H54 (cell line): ENCODE data around the gene CIB4.
"Not testable (repeated sequence)": the region's sequence is repeated elsewhere in the genome, so short reads cannot be mapped to it uniquely, and the experiment has no call there.

Source experiments
- DNase-seq: peaks from one replicate; pipeline ENCODE4 v3.0.0; 2011; ENCODE audit warnings: low spot score, mixed read lengths; ENCODE audit not compliant: insufficient read length
- FAIRE-seq: peaks from 3 replicates; lab custom pipeline; 2011; peaks lifted over from hg19 to GRCh38; lab: Jason Lieb, UNC
- POLR2A ChIP-seq: IDR thresholded peaks from 2 replicates; pipeline ENCODE4 v1.6.1; 2011; ENCODE audit warnings: low read depth, mild to moderate bottlenecking, low read length

The CIB4 gene

DNA sequence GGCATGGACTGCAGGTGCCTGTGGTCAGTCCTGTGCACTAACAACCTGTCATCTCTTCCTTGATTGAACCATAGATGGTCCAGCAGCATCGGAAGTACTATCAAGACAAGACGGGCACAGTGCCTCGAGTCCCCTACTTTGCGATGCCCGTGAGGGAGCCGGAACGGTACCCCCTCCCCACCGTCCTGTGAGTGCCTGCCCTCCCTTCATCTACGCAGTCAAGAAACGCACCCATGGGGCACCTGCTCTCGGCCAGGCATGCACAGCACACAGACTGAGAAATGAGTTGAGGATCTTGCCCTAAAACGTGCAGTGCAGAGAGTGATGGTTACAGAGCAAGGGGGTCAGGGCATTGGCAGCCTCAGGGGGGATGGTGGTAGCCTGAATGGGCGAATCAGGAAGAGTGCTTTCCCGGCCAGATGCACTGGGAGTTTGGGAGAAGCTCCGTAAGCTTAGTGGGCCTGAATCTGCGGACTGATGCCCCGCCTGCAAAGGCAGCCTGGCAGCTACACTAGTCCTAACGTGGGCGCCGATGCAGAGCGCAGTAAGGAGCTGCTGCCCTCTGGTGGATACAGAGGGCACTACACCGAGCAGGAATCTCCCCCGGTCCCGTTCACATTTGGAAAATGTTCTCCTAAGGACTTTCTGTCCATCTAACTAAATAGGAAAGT, 63.6 kb downstream of the CIB4 start:
- no peak for TF ChIP-seq POLR2A
- no peak for FAIRE-seq
- peak; percentile 87 for DNase-seq

DNA sequence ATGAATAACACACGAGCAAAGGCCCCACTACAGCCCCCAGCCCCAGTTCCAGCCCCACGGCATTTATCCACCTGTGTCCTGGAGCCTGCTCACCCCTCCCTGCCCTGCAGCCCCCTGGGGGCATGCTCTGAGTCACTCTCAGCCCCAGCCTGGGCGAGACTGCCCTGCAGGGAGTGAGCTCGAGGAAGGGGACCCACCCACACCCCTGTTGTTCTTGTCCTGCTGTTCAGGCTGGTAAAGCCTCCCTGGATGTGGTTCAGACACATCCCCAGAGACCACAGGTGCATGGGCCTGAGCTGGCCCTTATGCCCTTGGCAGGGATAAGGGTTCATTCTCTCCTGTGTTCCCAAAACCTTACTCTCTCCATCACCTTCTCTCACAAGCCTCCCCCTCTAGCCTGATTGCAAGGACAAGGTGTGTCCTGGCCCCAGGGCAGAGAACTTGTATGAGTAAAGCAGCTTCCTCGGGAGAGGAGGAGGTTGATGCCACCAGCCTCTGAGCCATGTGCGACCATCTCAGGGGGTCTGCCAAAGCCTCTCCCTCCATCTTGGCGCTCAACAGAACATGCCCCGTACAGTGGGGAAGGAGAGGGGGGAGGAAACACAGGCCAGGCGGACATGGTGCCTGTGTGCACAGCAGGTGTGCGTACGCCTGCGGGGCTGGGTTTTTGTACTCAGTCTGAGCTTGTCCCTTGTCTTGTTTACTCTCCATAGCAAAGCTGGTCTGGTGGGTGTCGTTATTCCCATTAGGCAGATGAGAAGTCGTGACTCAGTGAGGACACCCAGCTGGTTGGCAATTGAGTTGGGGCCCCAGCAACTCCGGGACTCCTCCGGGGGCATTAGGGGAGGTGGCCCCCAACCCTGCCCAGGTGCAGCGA, 64.4 kb downstream of the CIB4 start:
- no peak for FAIRE-seq
- no peak for DNase-seq
- no peak for TF ChIP-seq POLR2A

DNA sequence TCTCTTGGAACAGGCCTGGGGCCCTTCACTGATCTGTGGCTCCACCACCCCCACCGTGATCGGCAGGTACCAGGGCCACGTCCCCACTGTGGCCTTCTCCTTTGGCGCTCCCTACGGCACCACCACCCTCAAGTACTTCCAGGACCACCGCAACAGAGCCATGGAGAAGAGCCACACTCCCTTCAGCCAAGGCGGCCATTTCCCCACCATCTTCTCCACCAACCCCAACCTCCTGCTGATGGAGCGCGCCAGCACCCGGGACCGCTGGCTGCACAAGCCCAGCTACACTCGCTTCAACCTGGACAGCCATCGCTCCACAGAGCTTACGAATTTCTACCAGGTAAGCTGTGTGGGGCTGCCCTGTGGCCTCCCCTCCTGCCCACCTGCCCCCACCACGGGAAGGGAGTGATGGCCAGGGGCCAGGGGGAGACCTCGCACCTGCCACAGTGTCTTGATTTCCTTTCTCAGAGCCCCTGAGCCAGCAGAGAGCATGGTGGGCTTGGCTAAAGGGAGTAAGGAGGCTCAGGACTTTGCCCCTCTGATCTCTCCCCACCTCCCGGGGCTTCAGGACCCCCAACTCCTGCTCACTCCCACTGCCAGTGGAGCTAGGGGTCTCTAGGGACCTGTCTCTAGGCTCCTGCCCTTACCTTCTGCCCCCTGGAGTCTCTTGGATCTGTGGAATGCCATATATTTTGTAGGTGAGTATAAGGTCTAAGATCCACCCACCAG, 65.2 kb downstream of the CIB4 start:
- no peak for DNase-seq
- FAIRE-seq: no peak
- no peak for TF ChIP-seq POLR2A

DNA sequence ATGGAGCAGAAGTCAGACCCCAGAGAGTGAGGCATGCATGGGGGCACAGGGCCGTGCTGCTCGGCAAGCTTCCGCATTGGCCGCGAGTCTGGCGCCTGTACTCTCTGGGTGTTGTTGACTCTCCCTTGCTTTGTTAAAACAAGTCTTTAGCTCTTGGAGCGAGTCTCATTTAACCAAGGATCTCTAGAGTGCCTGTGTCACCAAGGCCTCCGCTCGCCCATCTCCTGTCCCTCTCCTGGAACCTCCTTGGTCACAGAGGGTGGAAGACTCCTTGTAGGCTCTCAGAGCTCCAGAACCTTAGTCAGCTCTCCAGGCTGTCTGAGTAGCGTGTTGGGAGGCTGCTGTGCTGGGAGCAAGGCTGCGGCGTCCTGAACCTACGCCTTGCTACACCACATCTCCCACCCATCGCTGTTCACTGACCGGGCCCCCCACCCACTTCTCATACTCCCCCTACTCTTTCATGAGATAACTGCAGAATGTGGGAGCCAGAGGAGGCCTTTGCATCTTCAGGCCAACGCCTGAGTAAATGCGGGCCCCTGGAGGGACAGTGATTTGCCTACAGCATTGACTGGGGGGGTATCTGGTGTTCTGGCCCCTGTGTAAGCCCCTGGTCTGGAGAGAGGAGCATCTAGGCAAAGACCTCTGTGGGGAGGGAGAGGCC, 66.1 kb downstream of the CIB4 start:
- no peak for DNase-seq
- no peak for FAIRE-seq
- TF ChIP-seq POLR2A: no peak

DNA sequence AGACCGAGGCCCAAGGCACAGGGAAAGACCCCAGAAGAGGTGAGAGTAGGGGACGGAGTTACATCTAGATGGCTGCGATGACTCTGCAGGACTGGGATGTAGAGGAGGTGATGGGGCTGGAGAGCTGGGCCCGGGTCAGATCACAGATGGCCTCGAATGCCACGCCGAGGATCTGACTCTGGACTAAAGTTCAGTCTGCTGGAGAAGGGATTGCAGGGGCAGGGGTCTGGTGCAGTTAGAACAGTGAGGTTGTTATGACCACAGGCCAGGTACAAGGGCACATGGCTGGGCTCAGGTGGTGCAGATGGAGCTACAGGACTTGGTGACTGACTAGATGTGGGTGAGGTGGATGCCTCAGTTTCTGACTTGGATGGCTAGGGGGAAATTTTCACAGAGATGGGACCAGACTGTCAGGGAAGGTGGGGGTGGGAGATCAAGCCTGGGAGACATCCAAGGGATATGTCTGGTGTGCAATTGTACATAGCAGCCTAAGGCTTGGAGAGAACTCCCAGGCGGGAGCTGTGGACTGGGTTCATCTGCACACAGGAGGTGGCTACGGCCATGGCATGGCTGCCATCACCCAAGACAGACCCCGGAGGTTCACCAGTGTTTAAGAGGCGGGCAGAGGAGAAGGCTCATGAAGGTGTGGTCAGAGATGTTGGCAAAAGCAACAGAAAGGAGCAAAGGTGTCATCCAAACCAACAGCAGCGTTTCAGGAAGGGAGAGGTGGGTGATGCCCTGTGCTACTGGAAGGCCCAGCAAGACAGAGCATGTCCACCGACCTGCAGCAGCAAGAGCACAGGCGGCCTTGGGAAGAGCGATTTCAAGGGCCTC, 66.9 kb downstream of the CIB4 start:
- no peak for TF ChIP-seq POLR2A
- FAIRE-seq: no peak

DNA sequence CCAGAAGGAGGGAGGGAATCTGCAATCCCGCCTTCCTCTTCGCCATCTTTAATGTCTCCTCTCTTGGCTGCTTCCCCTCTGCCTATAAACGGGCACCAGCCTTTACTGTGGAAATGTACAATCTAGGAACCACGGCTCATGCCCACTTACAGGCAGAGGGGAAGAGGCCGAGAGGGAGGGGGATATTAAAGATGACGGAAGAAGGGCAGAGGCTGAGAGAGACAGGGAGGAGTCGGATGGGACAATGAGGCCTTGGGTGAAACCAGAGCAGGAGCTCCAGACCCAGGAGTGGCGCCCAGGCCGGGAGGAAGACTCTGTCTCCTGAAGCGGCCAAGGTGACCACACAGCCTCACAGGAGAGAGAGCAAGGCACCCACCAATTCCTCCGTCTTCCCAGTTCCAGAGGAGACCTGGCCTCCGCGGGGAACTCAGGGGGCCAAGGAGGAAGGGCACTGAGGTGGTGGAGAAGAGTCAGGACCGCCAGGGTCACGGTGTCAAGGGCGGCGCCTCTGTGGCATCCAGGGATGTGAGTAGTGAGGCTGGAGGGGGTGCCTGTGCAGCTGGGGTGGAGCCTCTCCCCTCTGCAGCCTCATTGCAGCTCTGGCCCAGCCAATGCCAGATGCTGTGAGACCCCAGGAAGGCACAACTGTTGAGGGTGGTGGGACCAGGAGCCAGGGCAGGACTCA, 67.8 kb downstream of the CIB4 start:
- FAIRE-seq (no peak), DNase-seq (no peak)
- no peak for TF ChIP-seq POLR2A

More for the DNA sequence above, 66.9 kb downstream of the CIB4 start:
- DNase-seq: no peak

DNA sequence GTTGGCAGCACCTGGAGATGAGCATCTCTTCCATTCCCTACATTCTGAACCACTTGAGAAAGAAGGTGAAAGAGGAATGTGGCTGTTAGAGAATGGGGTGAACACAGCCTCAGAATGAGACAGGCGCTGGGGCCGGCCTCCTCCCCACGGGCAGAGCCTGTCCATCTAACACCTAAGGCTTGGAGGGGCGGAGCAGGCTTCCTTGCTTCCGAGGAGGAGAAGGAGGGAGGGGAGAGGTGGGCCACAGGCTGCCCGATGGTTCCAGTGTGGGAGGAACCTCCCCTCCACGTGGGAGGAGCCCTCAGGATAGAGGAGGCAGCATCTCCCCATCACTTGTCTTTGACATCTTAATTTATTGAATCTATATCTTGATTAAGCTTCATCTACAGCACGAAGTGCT, 68.6 kb downstream of the CIB4 start:
- FAIRE-seq (no peak), DNase-seq (no peak)
- no peak for TF ChIP-seq POLR2A

DNA sequence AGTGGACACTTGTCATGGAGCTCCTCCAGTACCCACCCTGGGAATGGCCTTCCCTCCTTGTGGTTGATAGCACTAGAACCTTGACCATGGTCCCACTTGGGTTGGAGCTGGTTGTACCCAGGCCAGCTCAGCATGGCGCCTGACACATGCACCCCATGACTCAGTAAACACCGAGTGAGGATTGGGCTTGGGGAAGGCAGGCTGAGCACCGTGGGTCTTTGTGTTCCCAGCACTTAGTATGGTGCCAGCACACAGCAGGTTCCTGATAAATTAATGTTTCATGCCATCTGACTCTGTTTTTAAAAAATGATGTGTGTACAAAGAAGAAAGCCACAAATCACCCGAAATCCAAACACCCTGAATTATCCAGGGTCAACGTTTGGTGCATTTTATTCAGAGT, 69.8 kb downstream of the CIB4 start:
- DNase-seq (no peak), FAIRE-seq (no peak)
- no peak for TF ChIP-seq POLR2A

DNA sequence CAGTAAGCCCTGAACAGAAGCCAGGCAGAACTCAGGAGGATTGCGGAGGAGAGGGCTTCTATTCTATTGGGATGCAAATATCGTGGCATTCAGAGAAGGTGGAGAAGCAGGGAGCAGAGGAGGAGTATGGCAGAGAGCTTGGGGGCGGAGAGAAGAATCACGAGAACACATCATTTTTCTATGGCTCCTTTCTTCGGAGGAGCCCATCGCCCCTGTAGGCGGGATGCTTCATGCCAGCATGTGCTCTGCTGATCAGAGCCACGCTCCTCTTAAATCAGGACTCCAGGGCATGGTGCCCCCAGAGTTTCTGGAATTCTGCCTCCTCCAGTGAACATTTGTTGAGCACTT, 71.1 kb downstream of the CIB4 start:
- no peak for FAIRE-seq
- DNase-seq: no peak
- TF ChIP-seq POLR2A: no peak

DNA sequence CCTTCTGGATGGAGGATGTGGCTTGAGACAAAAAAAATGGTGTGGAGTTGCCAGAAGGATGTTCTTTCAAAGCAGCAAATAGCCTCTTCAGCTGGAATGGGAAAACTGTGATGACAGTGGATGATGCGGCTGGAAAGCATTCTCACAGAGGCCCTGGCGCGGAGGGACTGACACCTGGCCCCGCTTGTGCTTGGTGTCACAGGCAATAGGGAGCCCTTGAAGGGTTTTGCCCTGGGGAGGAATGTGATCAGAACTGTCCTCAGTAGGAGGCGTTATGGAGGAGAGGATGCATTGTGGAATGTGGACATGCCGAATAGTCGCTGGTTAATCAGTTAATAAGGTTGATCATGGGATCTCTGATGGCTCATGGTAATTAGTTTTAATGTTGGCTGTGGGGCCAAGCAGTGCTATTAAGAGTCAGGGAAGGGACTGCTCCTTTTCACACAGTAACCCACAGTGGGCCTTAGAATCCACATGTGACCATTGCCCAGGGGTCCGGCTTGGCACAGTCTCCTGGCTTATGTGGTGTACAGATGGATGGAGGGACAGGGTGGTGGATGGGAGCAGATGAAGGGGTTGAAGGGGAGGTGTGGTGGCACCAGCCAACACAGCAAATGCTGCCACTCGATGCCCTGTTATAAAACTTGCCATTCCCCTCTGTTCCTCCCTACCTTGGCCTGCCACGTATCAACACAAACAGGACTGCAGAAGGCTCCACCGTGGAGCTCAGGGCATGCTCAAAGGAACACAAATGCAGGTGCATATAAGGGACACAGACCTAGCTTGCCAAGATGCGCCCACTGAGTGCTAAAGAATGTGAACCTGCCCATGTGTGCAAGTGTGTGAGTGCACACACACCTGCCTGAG, 71.7 kb downstream of the CIB4 start:
- no peak for DNase-seq
- FAIRE-seq: no peak
- no peak for TF ChIP-seq POLR2A

DNA sequence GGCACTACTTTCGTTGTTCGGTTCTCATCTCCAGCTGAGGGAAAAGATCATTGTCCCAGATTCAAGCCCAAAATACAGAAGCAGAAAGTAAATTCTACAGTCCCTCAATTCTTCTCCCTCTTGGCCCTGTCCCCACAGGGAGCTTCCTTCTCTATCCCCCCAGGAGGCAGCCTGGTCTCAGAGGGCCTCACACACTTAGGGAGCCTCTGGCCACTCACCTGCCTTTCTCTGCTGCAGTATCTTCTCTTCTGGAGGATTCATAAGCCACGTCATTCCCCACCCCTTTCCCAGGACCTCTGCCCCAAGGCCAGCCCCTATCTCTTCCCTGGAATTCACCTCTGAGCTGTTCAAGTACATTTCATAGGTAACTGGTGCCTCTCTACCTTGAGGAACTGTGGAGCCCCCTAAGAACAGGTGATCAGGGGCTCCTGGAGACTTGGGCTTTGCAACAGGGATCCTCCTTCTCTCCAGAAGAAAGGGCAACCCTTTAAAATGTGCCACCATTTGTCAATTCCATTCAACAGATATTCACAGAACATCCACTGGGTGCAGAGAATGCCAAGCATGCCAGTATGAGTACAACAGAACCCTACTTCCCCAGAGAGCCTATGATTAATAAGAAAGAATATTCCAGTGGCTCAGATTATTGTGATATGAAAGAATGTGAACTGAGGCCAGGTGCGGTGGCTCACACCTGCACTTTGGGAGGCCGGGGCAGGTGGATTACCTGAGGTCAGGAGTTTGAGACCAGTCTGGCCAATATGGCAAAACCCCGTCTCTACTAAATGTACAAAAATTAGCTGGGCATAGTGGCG, 72.9 kb downstream of the CIB4 start:
- FAIRE-seq (no peak), DNase-seq (no peak)
- TF ChIP-seq POLR2A: no peak

DNA sequence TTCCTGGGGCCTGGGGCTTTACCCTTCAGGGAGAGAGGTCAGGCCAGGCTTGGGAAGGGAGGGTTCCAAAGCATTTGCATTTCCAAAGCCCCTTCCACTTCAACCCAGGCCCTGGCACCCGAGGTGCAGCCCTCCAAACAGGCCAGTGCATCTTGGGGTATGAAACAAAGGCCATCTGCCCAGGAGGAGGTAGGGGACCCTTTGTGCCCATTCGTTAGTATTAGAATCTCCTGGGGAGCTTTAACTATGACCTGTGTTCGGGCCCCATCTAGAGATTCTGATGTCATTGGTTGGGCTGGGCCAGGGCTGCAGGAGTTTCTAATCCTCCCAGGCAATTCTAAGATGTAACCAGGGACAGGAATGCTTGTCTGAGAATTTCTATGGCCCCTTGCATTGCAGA, 73.6 kb downstream of the CIB4 start:
- no peak for TF ChIP-seq POLR2A
- no peak for DNase-seq
- no peak for FAIRE-seq

DNA sequence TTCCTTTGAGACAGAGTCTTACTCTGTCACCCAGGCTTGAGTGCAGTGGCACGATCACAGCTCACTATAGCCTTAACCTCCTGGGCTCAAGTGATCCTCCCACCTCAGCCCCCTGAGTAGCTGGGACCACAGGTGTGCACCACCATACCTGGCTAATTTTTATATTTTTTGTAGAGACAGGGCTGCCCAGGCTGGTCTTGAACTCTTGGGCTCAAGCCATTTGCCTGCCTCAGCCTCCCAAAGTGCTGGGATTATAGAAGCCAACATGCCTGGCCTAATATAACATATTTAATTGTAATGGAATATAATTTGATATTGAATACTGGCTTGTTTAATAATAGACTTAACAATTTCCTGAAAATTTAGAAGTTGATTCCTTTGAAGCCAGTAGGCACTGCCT, 74.4 kb downstream of the CIB4 start:
- FAIRE-seq, DNase-seq: not testable (repeated sequence)
